Endothelial cell of umbilical vein (primary cell): ENCODE results near the gene ADTRP. TPM values are rescaled to one million over a fixed set of nuclear protein-coding genes. Genes with fewer than 3 reads are reported as not detected.

Source experiments
- BruUV-seq: library from RNA; stranded (reverse); fragments of 400-500 nt; replicated peaks from 2 replicates; lab custom pipeline; 2021; lab: Mats Ljungman, UMichigan
- CTCF ChIA-PET: fragments of 300-600, 350-600 bp; sonication (Branson Sonifier 250); formaldehyde crosslinking; loops from one replicate; lab custom pipeline; 2021; ENCODE audit warnings: antibody characterized with exemption, inconsistent platforms; lab: Charles Lee
- POLR2A ChIA-PET: fragments of 300-600, 350-600 bp; sonication (Branson Sonifier 250); formaldehyde crosslinking; loops from one replicate; lab custom pipeline; 2021; ENCODE audit warnings: antibody characterized with exemption, inconsistent platforms; lab: Charles Lee
- DNase-seq: peaks from one replicate; pipeline ENCODE4 v3.0.0-alpha.2; 2011; ENCODE audit warnings: low read depth, low spot score
- FAIRE-seq: peaks from 2 replicates; lab custom pipeline; 2011; peaks lifted over from hg19 to GRCh38; lab: Jason Lieb, UNC
- H2AFZ ChIP-seq: 2 replicates; pipeline ENCODE4 v1.6.0; 2012; ENCODE audit warnings: low read depth, low read length, control low read depth, inconsistent platforms
- H3K27ac ChIP-seq: 2 replicates; pipeline ENCODE4 v1.5.1; 2011; ENCODE audit warnings: low read depth, mild to moderate bottlenecking, control low read depth, low read length, moderate library complexity; ENCODE audit not compliant: insufficient read depth
- H3K27me3 ChIP-seq, 2 experiments: 2 replicates each; pipeline versions ENCODE4 v1.6.0 to v1.6.1; 2011; ENCODE audit warnings: low read length in 2 of 2, mixed read lengths in 1 of 2; ENCODE audit not compliant: control insufficient read depth in 2 of 2, insufficient read depth in 2 of 2
- H3K36me3 ChIP-seq, 2 experiments: 2 replicates in 1 of 2; 3 replicates in 1 of 2; pipeline ENCODE4 v1.5.1; 2011; ENCODE audit warnings: low read length in 2 of 2, mild to moderate bottlenecking in 1 of 2, moderate library complexity in 1 of 2; ENCODE audit not compliant: control insufficient read depth in 2 of 2, insufficient read depth in 2 of 2; ENCODE audit errors: extremely low read depth in 1 of 2
- H3K4me1 ChIP-seq: 3 replicates; pipeline ENCODE4 v1.5.1; 2011; ENCODE audit warnings: mild to moderate bottlenecking, low read length; ENCODE audit not compliant: control insufficient read depth, insufficient read depth; ENCODE audit errors: extremely low read depth
- H3K4me2 ChIP-seq: 2 replicates; pipeline ENCODE4 v1.6.1; 2011; ENCODE audit warnings: low read length, control low read depth, mixed read lengths; ENCODE audit not compliant: insufficient read depth
- H3K4me3 ChIP-seq, 3 experiments: fragments of 200-600 bp in 1 of 3; sonication (generic), shearing (Covaris generic) in 1 of 3; replicated peaks in 1 of 3; 2 replicates each; pipeline ENCODE4 v1.5.1; 2011 to 2016; ENCODE audit warnings: control low read depth in 3 of 3, low read length in 3 of 3, mild to moderate bottlenecking in 2 of 3, inconsistent platforms in 1 of 3, low read depth in 1 of 3, moderate library complexity in 1 of 3; ENCODE audit not compliant: insufficient read depth in 1 of 3
- H3K79me2 ChIP-seq: 2 replicates; pipeline ENCODE4 v1.6.0; 2012; ENCODE audit warnings: low read length, inconsistent platforms; ENCODE audit not compliant: control insufficient read depth, insufficient read depth
- H3K9ac ChIP-seq: replicated peaks from 2 replicates; pipeline ENCODE3; 2011; ENCODE audit warnings: low read length, control low read depth; ENCODE audit not compliant: insufficient read depth; ENCODE audit errors: extremely low read depth
- H3K9me1 ChIP-seq: replicated peaks from 3 replicates; pipeline ENCODE4 v1.6.0; 2011; ENCODE audit warnings: mild to moderate bottlenecking, low read length; ENCODE audit not compliant: control insufficient read depth, insufficient read depth; ENCODE audit errors: extremely low read depth
- H3K9me3 ChIP-seq: replicated peaks from 2 replicates; pipeline ENCODE4 v1.5.1; 2012; ENCODE audit warnings: low read length, inconsistent platforms; ENCODE audit not compliant: control insufficient read depth, insufficient read depth
- H4K20me1 ChIP-seq: replicated peaks from 2 replicates; pipeline ENCODE3; 2011; ENCODE audit warnings: mild to moderate bottlenecking, low read length; ENCODE audit not compliant: control insufficient read depth, insufficient read depth; ENCODE audit errors: extremely low read depth
- EZH2 ChIP-seq: IDR thresholded peaks from 2 replicates; pipeline ENCODE4 v1.6.1; 2012; ENCODE audit warnings: borderline replicate concordance, low read depth, mild to moderate bottlenecking, moderate library complexity, low read length, inconsistent platforms; ENCODE audit not compliant: severe bottlenecking
- FOS ChIP-seq: IDR thresholded peaks from 2 replicates; pipeline ENCODE4 v1.6.1; 2011; ENCODE audit warnings: mild to moderate bottlenecking, low read length, moderate library complexity, borderline replicate concordance; ENCODE audit not compliant: insufficient read depth
- GATA2 ChIP-seq: IDR thresholded peaks from 2 replicates; pipeline ENCODE4 v1.7.0; 2011; ENCODE audit warnings: low read depth, mild to moderate bottlenecking, moderate library complexity, mixed read lengths, low read length; ENCODE audit not compliant: insufficient read length, insufficient read depth
- JUN ChIP-seq: IDR thresholded peaks from 2 replicates; pipeline ENCODE4 v1.6.1; 2011; ENCODE audit warnings: borderline replicate concordance, low read depth; ENCODE audit not compliant: insufficient read length, insufficient read depth
- POLR2AphosphoS5 ChIP-seq: IDR thresholded peaks from 2 replicates; pipeline ENCODE4 v1.6.1; 2012; ENCODE audit warnings: low read depth, mild to moderate bottlenecking, control low read depth, low read length, moderate library complexity; ENCODE audit not compliant: insufficient read depth
- dilution Hi-C: fragments of 300-500 bp; cut with MboI; formaldehyde crosslinking; loops from one replicate; pipeline ENCODE4 v1.15.0; 2019; ENCODE audit warnings: low sequenced_read_pairs; ENCODE audit not compliant: extremely low pct_ligation_motif_present
- intact Hi-C: fragments of 100-400 bp; cut with micrococcal nuclease; formaldehyde crosslinking; loops from one replicate; pipeline ENCODE4 v1.10.0; 2022
- polyA plus RNA-seq, 4 experiments: library from polyadenylated mRNA; depleted of rRNA in 3 of 4; stranded (reverse) in 3 of 4; unstranded in 1 of 4; fragments of >200 nt; gene quantifications; 2 replicates each; pipeline versions ENCODE4 v1.2.1 to v1.2.3, GENCODE V29; 2011 to 2012; ENCODE audit warnings: missing spikeins in 1 of 4
- total RNA-seq: library from RNA; stranded (reverse); gene quantifications from 2 replicates; pipeline ENCODE4 v1.2.3, GENCODE V29; 2021
- TF ChIP-seq, protein P1 (sequence below): IDR thresholded peaks from 2 replicates; pipeline ENCODE4 v1.6.1; 2011; ENCODE audit not compliant: insufficient read depth, insufficient read length
- TF ChIP-seq, protein P2 (sequence below), 2 donors: IDR thresholded peaks; 1 replicate in 1 of 2; 2 replicates in 1 of 2; pipeline ENCODE4 v1.5.1; 2011; ENCODE audit warnings: low read length in 2 of 2, mild to moderate bottlenecking in 2 of 2, moderate library complexity in 2 of 2, control low read depth in 1 of 2, inconsistent platforms in 1 of 2, low read depth in 1 of 2; ENCODE audit not compliant: insufficient read depth in 1 of 2; ENCODE audit errors: extremely low read depth in 1 of 2

ADTRP gene
- total and polyA plus RNA-seq, 2 donors (not counting 3 experiments of a cell fraction or from before 2014, with no cell fraction given) = 3.3 to 4.4 TPM

DNA sequence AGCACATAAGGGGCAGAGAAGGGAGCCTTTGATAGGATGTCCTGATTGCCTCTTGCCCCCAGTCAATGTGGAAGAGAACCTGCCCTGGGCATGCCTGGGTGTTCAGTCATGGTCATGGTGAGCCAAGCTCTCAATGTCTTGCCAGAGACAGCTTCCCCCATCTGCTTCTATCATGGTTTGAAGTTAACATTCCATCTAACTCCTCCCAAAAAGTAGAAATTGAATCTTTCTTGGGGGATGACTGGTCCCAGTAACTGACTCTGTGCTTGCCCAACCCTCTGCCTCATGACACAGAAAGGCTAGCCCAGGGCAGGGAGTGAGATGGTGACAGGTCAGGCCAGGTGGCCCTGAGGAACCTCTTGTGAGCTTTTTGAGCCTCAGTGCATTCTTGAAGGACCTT is 60.1 kb downstream of the ADTRP start:
- Histone ChIP-seq H3K9ac (no peak overlapping the region), H3K4me3 (no peak overlapping the region), H3K4me1 (no peaks in the 10 kb centered on the region), H3K27ac (no peak overlapping the region), H3K4me2 (no peak overlapping the region), H3K9me1 (no peaks in the 10 kb centered on the region), H3K36me3 (no peaks in the 10 kb centered on the region), H4K20me1 (no peaks in the 10 kb centered on the region), H3K9me3 (no peaks in the 10 kb centered on the region), H2AFZ (no peak overlapping the region), H3K79me2 (no peaks in the 10 kb centered on the region), H3K27me3 (no peaks in the 10 kb centered on the region)
- DNase-seq = no peak
- TF ChIP-seq, protein P1, sequence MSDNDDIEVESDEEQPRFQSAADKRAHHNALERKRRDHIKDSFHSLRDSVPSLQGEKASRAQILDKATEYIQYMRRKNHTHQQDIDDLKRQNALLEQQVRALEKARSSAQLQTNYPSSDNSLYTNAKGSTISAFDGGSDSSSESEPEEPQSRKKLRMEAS = no peak
- no TSS peak for BruUV-seq
- ChIA-PET POLR2A (no interaction called here), CTCF (no interaction called here)
- intact Hi-C loops (no loop called here), dilution Hi-C loops (no loop called here)
- FAIRE-seq = no peak

DNA sequence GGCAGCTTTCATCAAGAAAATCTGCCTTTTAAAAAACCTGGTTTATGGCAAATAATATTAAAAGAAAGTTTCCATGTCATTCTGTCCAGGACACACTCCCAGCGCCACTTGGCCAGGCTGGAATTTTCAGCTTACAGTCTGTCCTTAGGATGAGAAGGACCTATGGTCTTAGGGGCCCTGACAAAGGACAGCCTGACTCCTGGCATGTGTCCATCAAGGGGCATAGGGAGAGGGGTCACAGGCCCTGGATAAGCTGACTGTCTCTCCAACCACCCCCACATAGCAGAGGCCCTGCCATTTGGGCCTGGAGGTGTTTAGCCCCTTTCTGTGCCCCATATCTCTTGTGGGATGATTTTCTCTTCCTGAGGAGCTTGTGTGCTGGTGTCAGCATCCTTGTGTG is 60.6 kb downstream of the ADTRP start:
- no peak for FAIRE-seq

More for the DNA sequence above, 60.6 kb downstream of the ADTRP start:
- Histone ChIP-seq H3K4me1 (no peaks in the 10 kb centered on the region), H3K9me1 (no peaks in the 10 kb centered on the region), H4K20me1 (no peaks in the 10 kb centered on the region), H3K36me3 (no peaks in the 10 kb centered on the region), H3K9ac (no peak overlapping the region), H3K27ac (no peak overlapping the region), H3K9me3 (no peaks in the 10 kb centered on the region), H2AFZ (no peak overlapping the region), H3K79me2 (no peaks in the 10 kb centered on the region), H3K4me3 (no peak overlapping the region), H3K27me3 (no peaks in the 10 kb centered on the region), H3K4me2 (no peak overlapping the region)
- POLR2A ChIA-PET = no interaction called here
- no peak for DNase-seq
- CTCF ChIA-PET = no interaction called here
- intact Hi-C loops = no loop called here
- dilution Hi-C loops = no loop called here
- TF ChIP-seq, protein P1 = no peak
- TF ChIP-seq FOS (no peak), GATA2 (no peak), EZH2 (no peak), JUN (no peak), POLR2AphosphoS5 (no peak)
- TF ChIP-seq, protein P2, sequence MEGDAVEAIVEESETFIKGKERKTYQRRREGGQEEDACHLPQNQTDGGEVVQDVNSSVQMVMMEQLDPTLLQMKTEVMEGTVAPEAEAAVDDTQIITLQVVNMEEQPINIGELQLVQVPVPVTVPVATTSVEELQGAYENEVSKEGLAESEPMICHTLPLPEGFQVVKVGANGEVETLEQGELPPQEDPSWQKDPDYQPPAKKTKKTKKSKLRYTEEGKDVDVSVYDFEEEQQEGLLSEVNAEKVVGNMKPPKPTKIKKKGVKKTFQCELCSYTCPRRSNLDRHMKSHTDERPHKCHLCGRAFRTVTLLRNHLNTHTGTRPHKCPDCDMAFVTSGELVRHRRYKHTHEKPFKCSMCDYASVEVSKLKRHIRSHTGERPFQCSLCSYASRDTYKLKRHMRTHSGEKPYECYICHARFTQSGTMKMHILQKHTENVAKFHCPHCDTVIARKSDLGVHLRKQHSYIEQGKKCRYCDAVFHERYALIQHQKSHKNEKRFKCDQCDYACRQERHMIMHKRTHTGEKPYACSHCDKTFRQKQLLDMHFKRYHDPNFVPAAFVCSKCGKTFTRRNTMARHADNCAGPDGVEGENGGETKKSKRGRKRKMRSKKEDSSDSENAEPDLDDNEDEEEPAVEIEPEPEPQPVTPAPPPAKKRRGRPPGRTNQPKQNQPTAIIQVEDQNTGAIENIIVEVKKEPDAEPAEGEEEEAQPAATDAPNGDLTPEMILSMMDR (IDR thresholded peaks at IDR 0.05; ENCODE audit: extremely low read depth in 1 of 2, insufficient read depth in 1 of 2, low read depth in 1 of 2, low read length in 2 of 2) = no peak
- BruUV-seq = no TSS peak
